GM11168 (cell line): ENCODE measurements around the gene PRKN.
"Not testable (repeated sequence)": the region's sequence is repeated elsewhere in the genome, so short reads cannot be mapped to it uniquely, and the experiment has no call there.

Experiments
- in situ Hi-C: fragments of 300-500 bp; cut with MboI; formaldehyde crosslinking; loops from one replicate; pipeline ENCODE4 v1.12.0; 2022; ENCODE audit warnings: low sequenced_read_pairs; ENCODE audit not compliant: unreplicated experiment

PRKN gene

GRCh38 chr6:161522276-161522675, 1205.3 kb downstream of the PRKN start:
- in situ Hi-C loops, result no loop called here

GRCh38 chr6:161511447-161512095, 1216.0 kb downstream of the PRKN start:
- in situ Hi-C loops, result no loop called here

- in situ Hi-C loops, result no loop called here
Measured at GRCh38 chr6:161508341-161508740, 1219.2 kb downstream of the PRKN start.

GRCh38 chr6:161507375-161507774, 1220.2 kb downstream of the PRKN start:
- in situ Hi-C loops, result no loop called here

- in situ Hi-C loops, result no loop called here
Measured at GRCh38 chr6:161503570-161503969, 1224.0 kb downstream of the PRKN start.

GRCh38 chr6:161498881-161499280, 1228.7 kb downstream of the PRKN start:
- in situ Hi-C loops, result no loop called here

GRCh38 chr6:161498359-161498758, 1229.2 kb downstream of the PRKN start:
- in situ Hi-C loops, result no loop called here

GRCh38 chr6:161496941-161497340, 1230.6 kb downstream of the PRKN start:
- in situ Hi-C loops, result no loop called here

- in situ Hi-C loops, result not testable (repeated sequence)
Measured at GRCh38 chr6:161496271-161496670, 1231.3 kb downstream of the PRKN start.

- in situ Hi-C loops, result no loop called here
Measured at GRCh38 chr6:161494566-161494965, 1233.0 kb downstream of the PRKN start.

GRCh38 chr6:161493576-161494118, 1233.9 kb downstream of the PRKN start:
- in situ Hi-C loops, result no loop called here

- in situ Hi-C loops, result no loop called here
Measured at GRCh38 chr6:161489626-161490306, 1237.8 kb downstream of the PRKN start.

- in situ Hi-C loops, result no loop called here
Measured at GRCh38 chr6:161487694-161488093, 1239.9 kb downstream of the PRKN start.

GRCh38 chr6:161487217-161487531, 1240.4 kb downstream of the PRKN start:
- in situ Hi-C loops, result no loop called here

GRCh38 chr6:161486361-161487216, 1241.0 kb downstream of the PRKN start:
- in situ Hi-C loops, result no loop called here

GRCh38 chr6:161482517-161482858, 1245.1 kb downstream of the PRKN start:
- in situ Hi-C loops, result no loop called here

- in situ Hi-C loops, result no loop called here
Measured at GRCh38 chr6:161481786-161482516, 1245.6 kb downstream of the PRKN start.

GRCh38 chr6:161480421-161481155, 1247.0 kb downstream of the PRKN start:
- in situ Hi-C loops, result no loop called here

GRCh38 chr6:161479376-161479775, 1248.2 kb downstream of the PRKN start:
- in situ Hi-C loops, result no loop called here
